ENCODE data around the gene IHH. TPM values are rescaled to one million over a fixed set of nuclear protein-coding genes. Genes with fewer than 3 reads are reported as not detected.

Gene IHH
- total RNA-seq, 4 donors from 2014 or later: 0.83 TPM; not detected in 3

DNA sequence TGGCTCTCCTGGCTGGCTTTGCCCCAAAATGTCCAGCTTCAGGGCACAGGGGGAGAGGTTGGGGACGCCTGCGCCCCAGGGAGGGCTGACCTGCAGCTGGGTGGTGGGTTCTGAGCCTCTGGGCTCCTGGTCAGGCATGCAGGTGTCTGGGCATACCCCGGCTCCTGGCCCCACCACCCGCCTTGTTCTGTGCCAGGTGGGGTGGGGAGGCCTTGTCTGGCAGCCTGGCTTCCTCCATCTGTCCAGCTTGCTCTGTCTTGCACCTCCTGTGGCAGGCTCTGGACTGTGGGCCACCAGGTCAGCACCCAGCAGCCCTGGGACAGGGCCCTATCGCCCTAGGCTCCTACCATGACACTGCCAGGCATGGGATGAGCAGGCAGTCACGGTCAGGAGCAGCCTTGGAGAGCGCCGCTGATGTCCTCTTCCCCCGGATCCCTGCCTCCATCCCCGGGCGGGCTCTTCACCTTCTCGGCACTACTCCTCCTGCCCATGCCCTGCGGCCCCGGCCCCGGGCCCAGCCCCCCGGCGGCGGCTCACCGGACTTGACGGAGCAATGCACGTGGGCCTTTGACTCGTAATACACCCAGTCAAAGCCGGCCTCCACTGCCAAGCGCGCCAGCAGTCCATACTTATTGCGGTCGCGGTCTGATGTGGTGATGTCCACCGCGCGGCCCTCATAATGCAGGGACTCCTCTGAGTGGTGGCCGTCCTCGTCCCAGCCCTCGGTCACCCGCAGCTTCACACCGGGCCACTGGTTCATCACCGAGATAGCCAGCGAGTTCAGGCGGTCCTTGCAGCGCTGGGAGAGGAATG lies 3.6 kb downstream of the IHH start:
- DNase-seq: no peak
- TF ChIP-seq CTCF (IDR thresholded peaks at IDR 0.05) (no peak), POLR2A (IDR thresholded peaks at IDR 0.05) (no peak)
- intact Hi-C loops (cut with DNase I; ENCODE audit: low total_unique reads): loop anchor here (5.0 kb wide), 1 partner anchor 100 kb away; no protein-coding TSS in a partner anchor

GRCh38 chr2:219056176-219056895 lies 4.4 kb downstream of the IHH start:
- Histone ChIP-seq H3K9me3 (no peaks in the 10 kb centered on the region), H3K27me3 (peaks cover 17 to 40% of the 10 kb centered on the region in 2 donors), H3K27ac (no peak overlapping the region), H3K4me1 (peaks cover 0 to 33% of the 10 kb centered on the region in 2 donors), H3K36me3 (no peaks in the 10 kb centered on the region), H3K4me3 (no peak overlapping the region)
- no peak for DNase-seq
- intact Hi-C loops (cut with DNase I; ENCODE audit: low total_unique reads): loop anchor here (5.0 kb wide), 1 partner anchor 101 kb away; no protein-coding TSS in a partner anchor
- TF ChIP-seq POLR2A (IDR thresholded peaks at IDR 0.05): no peak
- no peak for TF ChIP-seq CTCF (IDR thresholded peaks at IDR 0.05)

More for the DNA sequence above, 3.6 kb downstream of the IHH start:
- Histone ChIP-seq H3K4me3 (no peak overlapping the region), H3K27ac (no peak overlapping the region), H3K9me3 (no peaks in the 10 kb centered on the region), H3K4me1 (peaks cover 0 to 33% of the 10 kb centered on the region in 2 donors), H3K27me3 (peaks cover 18 to 48% of the 10 kb centered on the region in 2 donors), H3K36me3 (no peaks in the 10 kb centered on the region)

DNA sequence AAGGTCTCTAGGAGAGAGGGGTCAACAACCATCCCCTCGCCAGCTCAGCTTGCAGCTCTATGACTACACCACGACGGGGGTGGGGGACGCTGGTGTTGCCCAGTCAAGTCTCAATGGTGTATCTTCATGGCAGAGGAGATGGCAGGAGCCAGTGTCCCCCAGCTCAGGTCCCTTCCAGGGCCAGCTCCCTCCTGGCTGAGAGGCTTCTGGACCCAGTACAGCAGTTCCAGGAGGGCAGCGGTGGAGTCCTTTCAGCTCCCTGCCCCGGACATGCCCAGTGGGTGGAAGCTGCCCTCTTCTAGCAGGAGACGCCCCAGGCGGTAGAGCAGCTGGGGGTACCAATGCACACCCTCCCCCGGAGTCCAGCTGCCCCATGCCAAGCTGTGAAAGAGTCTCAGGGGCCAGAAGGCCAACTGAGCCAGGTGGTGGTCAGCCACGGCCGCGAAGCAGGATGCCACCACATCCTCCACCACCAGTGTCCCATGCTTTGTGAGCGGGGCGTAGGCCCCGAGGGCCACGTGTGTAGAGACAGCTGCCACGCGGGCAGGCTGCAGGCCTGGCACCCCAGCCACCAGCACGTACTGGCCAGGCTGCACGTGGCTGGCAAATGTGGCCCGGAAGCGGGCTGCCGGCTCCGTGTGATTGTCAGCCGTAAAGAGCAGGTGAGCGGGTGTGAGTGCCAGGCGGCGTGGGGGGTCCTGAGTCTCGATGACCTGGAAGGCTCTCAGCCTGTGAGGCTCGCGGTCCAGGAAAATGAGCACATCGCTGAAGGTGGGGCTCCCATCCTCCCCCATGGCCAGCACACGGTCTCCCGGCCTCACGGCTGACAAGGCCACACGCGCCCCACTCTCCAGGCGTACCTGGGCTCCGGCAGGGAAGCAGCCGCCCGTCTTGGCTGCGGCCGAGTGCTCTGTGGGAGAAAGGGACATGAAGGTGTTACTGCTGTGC lies 5.5 kb downstream of the IHH start:
- no peaks in the 10 kb centered on the region for H3K36me3 ChIP-seq
- H3K4me3 ChIP-seq: no peak overlapping the region
- H3K4me1 ChIP-seq: peaks cover 0 to 24% of the 10 kb centered on the region in 2 donors
- intact Hi-C loops (cut with DNase I; ENCODE audit: low total_unique reads): loop anchor here (5.0 kb wide), 1 partner anchor 102 kb away; no protein-coding TSS in a partner anchor
- no peak for DNase-seq
- peaks cover 11 to 34% of the 10 kb centered on the region in 2 donors for H3K27me3 ChIP-seq
- no peak overlapping the region for H3K27ac ChIP-seq
- no peaks in the 10 kb centered on the region for H3K9me3 ChIP-seq
- TF ChIP-seq POLR2A (IDR thresholded peaks at IDR 0.05) (no peak), CTCF (IDR thresholded peaks at IDR 0.05) (no peak)

DNA sequence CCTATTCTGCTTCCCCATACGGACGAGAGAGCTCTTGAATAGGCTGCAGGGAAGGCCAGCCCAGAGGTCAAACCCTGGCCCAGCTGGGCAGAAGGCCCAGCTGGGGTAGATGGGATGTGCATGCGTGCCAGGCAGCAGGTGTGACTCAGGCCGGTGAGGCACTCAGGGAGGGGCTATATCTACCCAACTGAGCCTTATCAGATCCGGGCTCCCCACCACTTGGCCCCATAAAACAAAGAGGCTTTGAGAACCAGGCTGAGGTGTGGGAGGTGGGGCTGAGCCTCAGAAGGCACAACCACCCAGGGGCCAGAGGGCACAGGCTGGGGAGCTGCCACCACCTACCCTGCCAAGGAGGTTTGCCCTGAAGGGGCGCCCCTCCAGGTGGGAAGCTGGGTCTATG lies 11.4 kb downstream of the IHH start:
- intact Hi-C loops (cut with DNase I; ENCODE audit: low total_unique reads): no loop called here
- H3K36me3 ChIP-seq: no peaks in the 10 kb centered on the region
- H3K27me3 ChIP-seq: no peaks in the 10 kb centered on the region
- H3K9me3 ChIP-seq: no peaks in the 10 kb centered on the region
- no peak overlapping the region for H3K27ac ChIP-seq
- DNase-seq: no peak
- no peaks in the 10 kb centered on the region for H3K4me1 ChIP-seq
- H3K4me3 ChIP-seq: no peak overlapping the region
- TF ChIP-seq POLR2A (IDR thresholded peaks at IDR 0.05) (no peak), CTCF (IDR thresholded peaks at IDR 0.05) (no peak)

Measured in uterus (tissue), 4 donors.